Measurements from ENCODE around the gene KLF12. TPM values are rescaled to one million over a fixed set of nuclear protein-coding genes. Genes with fewer than 3 reads are reported as not detected.
A peak's percentile ranks its signal among the peaks of the same experiment; 100 is the strongest.

KLF12 gene
- total RNA-seq, 1 experiment from 2014 or later = 9.7 TPM

GRCh38 chr13:74111901-74112824 is 22.0 kb downstream of the KLF12 start:
- H2BK12ac ChIP-seq (ENCODE audit: insufficient read length, low read depth, low read length) = no peak overlapping the region
- no peak overlapping the region for H2BK120ac ChIP-seq (ENCODE audit: low read depth, low read length, poor library complexity, severe bottlenecking)
- no peak overlapping the region for H2AFZ ChIP-seq (ENCODE audit: low read length)
- no CpG with 5 or more reads among the region's 5 CpGs for WGBS (ENCODE audit: extremely low coverage, insufficient read length, low lambda C conversion rate)
- H3K9ac ChIP-seq (ENCODE audit: extremely low read depth, insufficient read length, low read length) = no peak overlapping the region
- H3K4me1 ChIP-seq (ENCODE audit: insufficient read depth, low read length) = no peaks in the 10 kb centered on the region; the same call in 1 of the 2 replicates
- H4K8ac ChIP-seq (replicated peaks; ENCODE audit: insufficient read length, low read depth, low read length) = no peak overlapping the region
- peaks cover 5 to 17% (median 9%) of the 10 kb centered on the region in 3 experiments; a peak in 6 of 7 replicates for H3K36me3 Mint-ChIP-seq (ENCODE audit: insufficient read depth in 1 of 3, low read depth in 3 of 3)
- no peak overlapping the region for H3K14ac ChIP-seq (ENCODE audit: insufficient read depth, low read length)
- peaks cover 1 to 7% of the 10 kb centered on the region in 2 experiments; a peak in 4 of 5 replicates for H3K9me3 Mint-ChIP-seq
- H3K4me2 ChIP-seq (ENCODE audit: insufficient read depth, insufficient read length, low read length) = no peak overlapping the region
- H3K27me3 ChIP-seq (ENCODE audit: insufficient read depth, low read length) = no peaks in the 10 kb centered on the region
- H3K4ac ChIP-seq (ENCODE audit: low read depth, low read length) = no peak overlapping the region
- H3K27ac Mint-ChIP-seq = peak overlapping the region in 1 of 3 experiments; percentile 73; a peak in 1 of 7 replicates
- peaks cover 6 to 12% of the 10 kb centered on the region in 2 experiments for H3K4me1 Mint-ChIP-seq
- no peak overlapping the region for H2AK5ac ChIP-seq (ENCODE audit: insufficient read length, low read length)
- no peak overlapping the region for H4K91ac ChIP-seq (ENCODE audit: insufficient read length, low read depth, low read length)
- no peak overlapping the region for H3K27ac ChIP-seq (ENCODE audit: insufficient read length, low read depth, low read length)
- no peak overlapping the region for H3K23ac ChIP-seq (ENCODE audit: insufficient read length, low read depth, low read length)
- H3K4me3 Mint-ChIP-seq = no peak overlapping the region
- H2BK20ac ChIP-seq (ENCODE audit: low read depth, low read length, poor library complexity, severe bottlenecking) = no peak overlapping the region
- H3T11ph ChIP-seq (ENCODE audit: low read length) = no peak overlapping the region
- no peak overlapping the region for H4K5ac ChIP-seq (ENCODE audit: insufficient read length, low read depth, low read length)
- H3K79me2 ChIP-seq (ENCODE audit: insufficient read depth, low read length) = no peaks in the 10 kb centered on the region; the same call in 1 of the 2 replicates
- H3K18ac ChIP-seq (ENCODE audit: insufficient read length, low read depth, low read length) = no peak overlapping the region
- H2BK5ac ChIP-seq (ENCODE audit: insufficient read length, low read length) = no peak overlapping the region
- no peaks in the 10 kb centered on the region for H3K23me2 ChIP-seq (ENCODE audit: insufficient read length, low read depth, low read length, poor library complexity, severe bottlenecking)
- H4K20me1 ChIP-seq (ENCODE audit: control insufficient read depth, insufficient read depth, insufficient read length) = no peaks in the 10 kb centered on the region
- no peak overlapping the region for H2BK15ac ChIP-seq (ENCODE audit: low read depth, low read length)
- H3K79me1 ChIP-seq (ENCODE audit: insufficient read depth, low read depth, low read length, poor library complexity, severe bottlenecking) = no peaks in the 10 kb centered on the region
- no peak for DNase-seq
- TF ChIP-seq, protein P1, sequence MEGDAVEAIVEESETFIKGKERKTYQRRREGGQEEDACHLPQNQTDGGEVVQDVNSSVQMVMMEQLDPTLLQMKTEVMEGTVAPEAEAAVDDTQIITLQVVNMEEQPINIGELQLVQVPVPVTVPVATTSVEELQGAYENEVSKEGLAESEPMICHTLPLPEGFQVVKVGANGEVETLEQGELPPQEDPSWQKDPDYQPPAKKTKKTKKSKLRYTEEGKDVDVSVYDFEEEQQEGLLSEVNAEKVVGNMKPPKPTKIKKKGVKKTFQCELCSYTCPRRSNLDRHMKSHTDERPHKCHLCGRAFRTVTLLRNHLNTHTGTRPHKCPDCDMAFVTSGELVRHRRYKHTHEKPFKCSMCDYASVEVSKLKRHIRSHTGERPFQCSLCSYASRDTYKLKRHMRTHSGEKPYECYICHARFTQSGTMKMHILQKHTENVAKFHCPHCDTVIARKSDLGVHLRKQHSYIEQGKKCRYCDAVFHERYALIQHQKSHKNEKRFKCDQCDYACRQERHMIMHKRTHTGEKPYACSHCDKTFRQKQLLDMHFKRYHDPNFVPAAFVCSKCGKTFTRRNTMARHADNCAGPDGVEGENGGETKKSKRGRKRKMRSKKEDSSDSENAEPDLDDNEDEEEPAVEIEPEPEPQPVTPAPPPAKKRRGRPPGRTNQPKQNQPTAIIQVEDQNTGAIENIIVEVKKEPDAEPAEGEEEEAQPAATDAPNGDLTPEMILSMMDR (conservative IDR thresholded peaks at IDR 0.05) = no peak
- H3K56ac ChIP-seq (ENCODE audit: insufficient read length, low read depth, low read length) = no peak overlapping the region
- H3K9me3 ChIP-seq (ENCODE audit: control insufficient read depth, low read depth, low read length) = no peaks in the 10 kb centered on the region
- H3K27me3 Mint-ChIP-seq (ENCODE audit: low read depth) = no peaks in the 10 kb centered on the region

Data from H9 (cell line).